Gastrocnemius medialis (tissue), 4 donors: ENCODE data around the gene HPN.

Experiments
- CTCF ChIP-seq, 5 experiments: fragments of 450-650 bp in 3 of 5; fragments of 200-600 bp in 2 of 5; sonication (generic) in 2 of 5; IDR thresholded peaks in 4 of 5; conservative IDR thresholded peaks in 1 of 5; 1 replicate in 4 of 5; 2 replicates in 1 of 5; pipeline ENCODE4 v1.5.1; 2016 to 2019; ENCODE audit warnings: antibody characterized with exemption in 5 of 5, mild to moderate bottlenecking in 3 of 5, moderate library complexity in 3 of 5
- POLR2A ChIP-seq, 2 donors: fragments of 450-650 bp; IDR thresholded peaks; one replicate each; pipeline ENCODE4 v1.6.1; 2017; ENCODE audit warnings: antibody characterized with exemption in 2 of 2, mild to moderate bottlenecking in 2 of 2, moderate library complexity in 2 of 2

- TF ChIP-seq CTCF (IDR thresholded peaks at IDR 0.05 in 4 of 5, conservative IDR thresholded peaks at IDR 0.05 in 1 of 5) = no peak
- no peak for TF ChIP-seq POLR2A (IDR thresholded peaks at IDR 0.05)
Measured at GRCh38 chr19:35083691-35084508, 42.4 kb downstream of the HPN start.
